Fibroblast of the aortic adventitia (primary cell): ENCODE data around the gene GAP43. TPM values are rescaled to one million over a fixed set of nuclear protein-coding genes. Genes with fewer than 3 reads are reported as not detected.

ENCODE experiments used
- DNase-seq: peaks from one replicate; pipeline ENCODE4 v3.0.0-alpha.2; 2010; ENCODE audit warnings: low read depth
- H3K4me3 ChIP-seq: 2 replicates; pipeline ENCODE4 v1.5.1; 2011; ENCODE audit warnings: low read depth, mild to moderate bottlenecking, control low read depth, low read length, moderate library complexity
- CTCF ChIP-seq: IDR thresholded peaks from 2 replicates; pipeline ENCODE4 v1.5.1; 2011; ENCODE audit warnings: mild to moderate bottlenecking, low read length, control low read depth, inconsistent platforms; ENCODE audit not compliant: insufficient read depth
- total RNA-seq: library from RNA; depleted of rRNA; stranded (reverse); fragments of >200 nt; gene quantifications from 2 replicates; pipeline ENCODE4 v1.2.3, GENCODE V29; 2012; ENCODE audit warnings: low replicate concordance

The GAP43 gene
- total RNA-seq, 1 donor = 16.4 TPM

- no peak overlapping the region for H3K4me3 ChIP-seq
- no peak for TF ChIP-seq CTCF
- DNase-seq = no peak
Observed at GRCh38 chr3:115588201-115589115, 34.9 kb upstream of the GAP43 start.

- no peak overlapping the region for H3K4me3 ChIP-seq
- no peak for DNase-seq
- TF ChIP-seq CTCF = no peak
Observed at GRCh38 chr3:115590873-115591272, 32.4 kb upstream of the GAP43 start.

- peak; percentile 9 for DNase-seq
- TF ChIP-seq CTCF = no peak
- no peak overlapping the region for H3K4me3 ChIP-seq
Observed at GRCh38 chr3:115595611-115596275, 27.6 kb upstream of the GAP43 start.

GRCh38 chr3:115598216-115598615 lies 25.1 kb upstream of the GAP43 start:
- DNase-seq = no peak
- H3K4me3 ChIP-seq = no peak overlapping the region
- no peak for TF ChIP-seq CTCF

GRCh38 chr3:115602194-115602593 lies 21.1 kb upstream of the GAP43 start:
- no peak overlapping the region for H3K4me3 ChIP-seq
- TF ChIP-seq CTCF = no peak
- DNase-seq = no peak

- no peak overlapping the region for H3K4me3 ChIP-seq
- TF ChIP-seq CTCF = no peak
- DNase-seq = no peak
Observed at GRCh38 chr3:115611630-115612029, 11.7 kb upstream of the GAP43 start.
